Airway epithelial cell (primary cell): ENCODE results near the gene POLR1G. TPM values are rescaled to one million over a fixed set of nuclear protein-coding genes. Genes with fewer than 3 reads are reported as not detected.

Experiments
- total RNA-seq: library from RNA; depleted of rRNA; stranded (reverse); fragments of >200 nt; gene quantifications from 2 replicates; pipeline ENCODE4 v1.2.3, GENCODE V29; 2015

POLR1G gene, protein sequence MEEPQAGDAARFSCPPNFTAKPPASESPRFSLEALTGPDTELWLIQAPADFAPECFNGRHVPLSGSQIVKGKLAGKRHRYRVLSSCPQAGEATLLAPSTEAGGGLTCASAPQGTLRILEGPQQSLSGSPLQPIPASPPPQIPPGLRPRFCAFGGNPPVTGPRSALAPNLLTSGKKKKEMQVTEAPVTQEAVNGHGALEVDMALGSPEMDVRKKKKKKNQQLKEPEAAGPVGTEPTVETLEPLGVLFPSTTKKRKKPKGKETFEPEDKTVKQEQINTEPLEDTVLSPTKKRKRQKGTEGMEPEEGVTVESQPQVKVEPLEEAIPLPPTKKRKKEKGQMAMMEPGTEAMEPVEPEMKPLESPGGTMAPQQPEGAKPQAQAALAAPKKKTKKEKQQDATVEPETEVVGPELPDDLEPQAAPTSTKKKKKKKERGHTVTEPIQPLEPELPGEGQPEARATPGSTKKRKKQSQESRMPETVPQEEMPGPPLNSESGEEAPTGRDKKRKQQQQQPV
- total RNA-seq = 14.9 and 15.9 TPM in 2 replicates

DNA sequence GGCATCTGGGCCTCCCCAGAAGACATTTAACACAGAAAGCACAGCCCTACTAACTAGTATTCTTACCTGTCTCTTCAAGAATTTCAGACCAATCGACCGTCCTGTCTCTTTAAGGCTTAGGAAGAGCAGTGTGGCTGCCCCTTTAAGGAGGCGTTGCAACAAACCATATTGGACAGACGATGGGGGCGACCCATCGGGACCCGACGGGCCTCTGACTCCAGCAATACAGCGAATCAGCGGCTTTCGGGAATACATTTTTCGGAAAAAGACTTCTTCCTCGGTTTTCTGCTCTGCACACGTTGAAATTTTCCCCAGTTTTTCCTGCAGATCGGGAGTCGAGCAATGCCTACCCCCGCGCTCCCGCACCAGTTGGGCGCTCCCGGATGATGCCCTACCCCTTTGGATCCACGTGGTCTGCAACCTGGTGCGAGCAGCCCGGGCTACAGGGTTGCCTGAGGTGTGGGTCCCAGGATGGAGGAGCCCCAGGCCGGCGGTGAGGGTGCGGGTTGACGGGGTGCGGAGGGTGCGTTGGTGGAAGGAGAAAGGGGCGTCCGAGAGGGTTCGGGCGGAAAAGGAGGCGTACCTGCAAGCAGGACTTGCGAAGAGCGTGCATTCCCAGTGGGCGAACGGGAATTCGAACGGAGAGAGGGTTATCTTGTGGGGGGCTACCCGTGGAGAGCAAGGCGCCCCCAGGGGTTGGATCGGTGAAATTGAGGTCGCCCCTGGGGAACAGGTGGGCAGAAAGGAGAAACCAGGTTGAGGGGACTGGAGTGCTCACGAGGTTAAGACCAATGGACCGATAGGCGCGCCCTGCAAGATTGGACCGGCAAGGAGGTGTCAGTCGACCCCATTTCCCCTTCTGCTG, at the start of gene POLR1G:
POLR1G (plus strand) TSS at position 419 of the 865 bp plus-strand sequence; CDS start at position 472, 53 bp downstream.

GRCh38 chr19:45370410-45371204, 35.8 kb upstream of the POLR1G start, which contains the start of gene ERCC2:
TSS of gene ERCC2 (minus strand) at chr19:45370573. CDS start at chr19:45370540, 33 bp downstream.

GRCh38 chr19:45404557-45405434, 1.6 kb upstream of the POLR1G start, which contains the start of gene PPP1R13L:
TSS of gene PPP1R13L (minus strand) at chr19:45405069. CDS start at chr19:45398318, 6,751 bp downstream.

GRCh38 chr19:45423589-45424190, 17.2 kb downstream of the POLR1G start, which contains the start of gene ERCC1:
TSS of gene ERCC1 (minus strand) at chr19:45423917. CDS start at chr19:45423374, 543 bp downstream.

Other genes starting within 250 kb of the POLR1G start
- 2.3 and 2.6 TPM in 2 replicates for gene NKPD1, start 245.7 kb upstream of the POLR1G start, total RNA-seq
- gene TRAPPC6A, start 228.4 kb upstream of the POLR1G start, total RNA-seq = 10.2 and 15.7 TPM in 2 replicates
- gene BLOC1S3, start 227.9 kb upstream of the POLR1G start, total RNA-seq = 11.4 and 13.3 TPM in 2 replicates
- gene EXOC3L2, start 161.2 kb upstream of the POLR1G start, total RNA-seq = 0.21 and 0.46 TPM in 2 replicates
- 17.9 and 26.0 TPM in 2 replicates for gene MARK4, start 155.4 kb upstream of the POLR1G start, total RNA-seq
- not detected in 2 replicates for gene CKM, start 83.8 kb upstream of the POLR1G start, total RNA-seq
- gene KLC3, start 65.9 kb upstream of the POLR1G start, total RNA-seq = 50.2 and 51.0 TPM in 2 replicates
- gene ERCC2, start 36.1 kb upstream of the POLR1G start, total RNA-seq = 22.2 and 24.0 TPM in 2 replicates
- gene PPP1R13L, start 1.6 kb upstream of the POLR1G start, total RNA-seq = 64.0 and 90.9 TPM in 2 replicates
- gene ERCC1, start 17.3 kb downstream of the POLR1G start, total RNA-seq = 116 and 129 TPM in 2 replicates
- 17.5 and 19.0 TPM in 2 replicates for gene FOSB, start 61.4 kb downstream of the POLR1G start, total RNA-seq
- 7.1 and 10.5 TPM in 2 replicates for gene RTN2, start 90.4 kb downstream of the POLR1G start, total RNA-seq
- 3.0 and 3.9 TPM in 2 replicates for gene PPM1N, start 91.8 kb downstream of the POLR1G start, total RNA-seq
- gene VASP, start 100.8 kb downstream of the POLR1G start, total RNA-seq = 130 and 137 TPM in 2 replicates
- 11.7 and 13.1 TPM in 2 replicates for gene OPA3, start 178.2 kb downstream of the POLR1G start, total RNA-seq
- not detected in 2 replicates for gene GPR4, start 195.6 kb downstream of the POLR1G start, total RNA-seq
- 54.8 and 64.7 TPM in 2 replicates for gene EML2, start 232.8 kb downstream of the POLR1G start, total RNA-seq